CD4-positive, alpha-beta T cell (primary cell): Measurements from ENCODE around the gene EIF2B4. TPM values are rescaled to one million over a fixed set of nuclear protein-coding genes. Genes with fewer than 3 reads are reported as not detected.
A peak's percentile ranks its signal among the peaks of the same experiment; 100 is the strongest.

ENCODE experiments used
- ATAC-seq: fragments of 200-7000 bp; cut with Tn5 transposase; one replicate; pipeline ENCODE4 v1.10.0; 2022; ENCODE audit warnings: mild to moderate bottlenecking; ENCODE audit not compliant: poor library complexity
- CTCF ChIA-PET: fragments of 350-600 bp; sonication (Branson Sonifier 250); formaldehyde crosslinking; loops from one replicate; lab custom pipeline; 2021; ENCODE audit warnings: antibody characterized with exemption, inconsistent platforms; lab: Charles Lee
- POLR2A ChIA-PET: fragments of 350-600 bp; sonication (Branson Sonifier 250); formaldehyde crosslinking; loops from one replicate; lab custom pipeline; 2021; ENCODE audit warnings: antibody characterized with exemption, inconsistent platforms; lab: Charles Lee
- DNase-seq, 14 experiments: peaks; one replicate each; pipeline ENCODE4 v3.0.0-alpha.2; 2013 to 2020; ENCODE audit warnings: mixed read lengths in 2 of 14
- H3K27ac ChIP-seq, 2 donors: one replicate each; pipeline versions ENCODE4 v1.5.1 to v1.7.0; 2013; ENCODE audit warnings: low read length in 2 of 2, low read depth in 1 of 2, mild to moderate bottlenecking in 1 of 2
- H3K27me3 ChIP-seq, 2 experiments: 1 replicate in 1 of 2; 2 replicates in 1 of 2; pipeline versions ENCODE4 v1.6.1 to v1.7.0; 2013; ENCODE audit warnings: low read length in 2 of 2, control low read depth in 1 of 2, mild to moderate bottlenecking in 1 of 2, moderate library complexity in 1 of 2; ENCODE audit not compliant: insufficient read depth in 2 of 2, control insufficient read depth in 1 of 2
- H3K36me3 ChIP-seq: one replicate; pipeline ENCODE4 v1.6.1; 2013; ENCODE audit warnings: low read length, control low read depth; ENCODE audit not compliant: insufficient read depth
- H3K4me1 ChIP-seq: one replicate; pipeline ENCODE4 v1.6.1; 2013; ENCODE audit warnings: low read length, control low read depth; ENCODE audit not compliant: insufficient read depth
- H3K4me3 ChIP-seq: one replicate; pipeline ENCODE4 v1.5.1; 2013; ENCODE audit warnings: mild to moderate bottlenecking, low read length, moderate library complexity
- H3K9me3 ChIP-seq, 2 experiments: 1 replicate in 1 of 2; 2 replicates in 1 of 2; pipeline versions ENCODE4 v1.6.1 to v1.7.0; 2013; ENCODE audit warnings: low read length in 2 of 2, mild to moderate bottlenecking in 2 of 2, control low read depth in 1 of 2, moderate library complexity in 1 of 2; ENCODE audit not compliant: control insufficient read depth in 1 of 2, insufficient read depth in 1 of 2
- H3K27ac Mint-ChIP-seq: one replicate; pipeline ENCODE4 v1.8.0; 2020; ENCODE audit warnings: mixed read lengths
- H3K27me3 Mint-ChIP-seq: one replicate; pipeline ENCODE4 v1.8.0; 2021; ENCODE audit warnings: mixed read lengths
- H3K36me3 Mint-ChIP-seq: one replicate; pipeline ENCODE4 v1.8.0; 2021; ENCODE audit warnings: low read depth, mixed read lengths
- H3K4me1 Mint-ChIP-seq: one replicate; pipeline ENCODE4 v1.8.0; 2021; ENCODE audit warnings: low read depth, mixed read lengths
- H3K4me3 Mint-ChIP-seq: one replicate; pipeline ENCODE4 v1.8.0; 2020; ENCODE audit warnings: mild to moderate bottlenecking, mixed read lengths
- H3K9me3 Mint-ChIP-seq: one replicate; pipeline ENCODE4 v1.8.0; 2020; ENCODE audit warnings: mixed read lengths
- intact Hi-C, 2 experiments: fragments of 100-400 bp; cut with DNase I in 1 of 2; cut with micrococcal nuclease in 1 of 2; formaldehyde crosslinking; loops; one replicate each; pipeline versions ENCODE4 v1.15.1 to v1.9.0; 2023 to 2025; cut with DNase I, micrococcal nuclease
- total RNA-seq, 174 experiments: library from RNA in 2 of 174; stranded (reverse) in 2 of 174; gene quantifications; one replicate each; pipeline ENCODE4 v1.2.3 and lab custom pipeline; 2021 to 2026
- TF ChIP-seq, protein P1 (sequence below): fragments of 200-600 bp; IDR thresholded peaks from one replicate; pipeline ENCODE4 v1.8.0; 2022; ENCODE audit warnings: antibody characterized with exemption, mild to moderate bottlenecking

The EIF2B4 gene
- total RNA-seq, 2 experiments from 2014 or later: 33.2 to 34.0 TPM

DNA sequence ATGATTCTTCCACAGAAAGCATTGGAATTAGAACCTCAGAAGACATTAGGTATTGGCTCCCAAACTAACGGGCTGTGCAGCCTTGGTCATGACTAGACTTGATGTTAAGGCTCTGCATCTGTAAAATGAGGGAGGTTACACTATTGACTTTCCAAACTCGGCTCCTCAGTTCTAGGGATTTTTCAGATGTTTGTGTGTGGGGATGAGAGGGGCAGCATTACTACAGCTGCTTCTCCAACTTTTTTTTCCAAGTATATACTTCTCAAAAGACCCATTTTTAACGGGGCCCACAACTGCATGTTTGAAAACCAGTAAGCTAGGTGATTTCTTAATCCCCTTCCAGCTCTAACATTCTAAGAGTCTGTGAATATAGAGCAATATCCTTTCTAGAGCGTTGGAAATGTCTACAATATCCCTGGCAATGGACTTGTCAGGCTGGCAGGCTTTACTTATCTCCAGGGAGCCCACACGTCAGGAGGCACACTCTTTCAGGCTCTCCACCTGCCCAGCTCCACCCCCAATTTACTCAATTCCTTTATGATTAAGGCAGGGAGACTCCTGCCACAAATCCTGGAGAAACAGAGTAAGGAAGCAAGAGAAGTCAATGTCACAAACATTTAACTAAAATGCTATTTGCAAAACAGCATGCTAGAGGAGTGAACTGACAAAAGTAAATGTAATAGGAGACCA, 46.4 kb downstream of the EIF2B4 start:
- H3K27me3 Mint-ChIP-seq: no peaks in the 10 kb centered on the region
- no peaks in the 10 kb centered on the region for H3K9me3 ChIP-seq
- TF ChIP-seq, protein P1, sequence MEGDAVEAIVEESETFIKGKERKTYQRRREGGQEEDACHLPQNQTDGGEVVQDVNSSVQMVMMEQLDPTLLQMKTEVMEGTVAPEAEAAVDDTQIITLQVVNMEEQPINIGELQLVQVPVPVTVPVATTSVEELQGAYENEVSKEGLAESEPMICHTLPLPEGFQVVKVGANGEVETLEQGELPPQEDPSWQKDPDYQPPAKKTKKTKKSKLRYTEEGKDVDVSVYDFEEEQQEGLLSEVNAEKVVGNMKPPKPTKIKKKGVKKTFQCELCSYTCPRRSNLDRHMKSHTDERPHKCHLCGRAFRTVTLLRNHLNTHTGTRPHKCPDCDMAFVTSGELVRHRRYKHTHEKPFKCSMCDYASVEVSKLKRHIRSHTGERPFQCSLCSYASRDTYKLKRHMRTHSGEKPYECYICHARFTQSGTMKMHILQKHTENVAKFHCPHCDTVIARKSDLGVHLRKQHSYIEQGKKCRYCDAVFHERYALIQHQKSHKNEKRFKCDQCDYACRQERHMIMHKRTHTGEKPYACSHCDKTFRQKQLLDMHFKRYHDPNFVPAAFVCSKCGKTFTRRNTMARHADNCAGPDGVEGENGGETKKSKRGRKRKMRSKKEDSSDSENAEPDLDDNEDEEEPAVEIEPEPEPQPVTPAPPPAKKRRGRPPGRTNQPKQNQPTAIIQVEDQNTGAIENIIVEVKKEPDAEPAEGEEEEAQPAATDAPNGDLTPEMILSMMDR: no peak
- ATAC-seq: no peak
- intact Hi-C loops: loop anchor here (1.0 to 5.0 kb wide), 5 partner anchors 33 to 259 kb away; partner anchors contain the start of genes GTF3C2 (in 2 of the 2), ATRAID (in 1 of the 2), NRBP1 (in 1 of the 2) and SLC5A6 (in 1 of the 2)
- peaks cover 57% of the 10 kb centered on the region for H3K36me3 Mint-ChIP-seq
- peaks cover 24% of the 10 kb centered on the region for H3K36me3 ChIP-seq
- H3K27ac ChIP-seq: peak overlapping the region; percentile 90 to 93
- no peak for DNase-seq
- H3K4me3 Mint-ChIP-seq: peak overlapping the region; percentile 100
- H3K27ac Mint-ChIP-seq: peak overlapping the region; percentile 98
- H3K4me1 Mint-ChIP-seq: peaks cover 31% of the 10 kb centered on the region
- no peaks in the 10 kb centered on the region for H3K27me3 ChIP-seq
- POLR2A ChIA-PET: interaction anchor here (1.3 to 2.3 kb wide), 13 partner anchors 10 to 538 kb away, joined by 4 to 24 read pairs (median 8); partner anchors contain the start of genes AGBL5, CCDC121, CENPA and GPN1
- CTCF ChIA-PET: interaction anchor here (1.0 to 1.4 kb wide), 4 partner anchors 21 to 360 kb away, joined by 3 to 4 read pairs (median 4); partner anchors contain the start of gene SNX17
- no peaks in the 10 kb centered on the region for H3K9me3 Mint-ChIP-seq
- peaks cover 25% of the 10 kb centered on the region for H3K4me1 ChIP-seq
- H3K4me3 ChIP-seq: peak overlapping the region; percentile 86

DNA sequence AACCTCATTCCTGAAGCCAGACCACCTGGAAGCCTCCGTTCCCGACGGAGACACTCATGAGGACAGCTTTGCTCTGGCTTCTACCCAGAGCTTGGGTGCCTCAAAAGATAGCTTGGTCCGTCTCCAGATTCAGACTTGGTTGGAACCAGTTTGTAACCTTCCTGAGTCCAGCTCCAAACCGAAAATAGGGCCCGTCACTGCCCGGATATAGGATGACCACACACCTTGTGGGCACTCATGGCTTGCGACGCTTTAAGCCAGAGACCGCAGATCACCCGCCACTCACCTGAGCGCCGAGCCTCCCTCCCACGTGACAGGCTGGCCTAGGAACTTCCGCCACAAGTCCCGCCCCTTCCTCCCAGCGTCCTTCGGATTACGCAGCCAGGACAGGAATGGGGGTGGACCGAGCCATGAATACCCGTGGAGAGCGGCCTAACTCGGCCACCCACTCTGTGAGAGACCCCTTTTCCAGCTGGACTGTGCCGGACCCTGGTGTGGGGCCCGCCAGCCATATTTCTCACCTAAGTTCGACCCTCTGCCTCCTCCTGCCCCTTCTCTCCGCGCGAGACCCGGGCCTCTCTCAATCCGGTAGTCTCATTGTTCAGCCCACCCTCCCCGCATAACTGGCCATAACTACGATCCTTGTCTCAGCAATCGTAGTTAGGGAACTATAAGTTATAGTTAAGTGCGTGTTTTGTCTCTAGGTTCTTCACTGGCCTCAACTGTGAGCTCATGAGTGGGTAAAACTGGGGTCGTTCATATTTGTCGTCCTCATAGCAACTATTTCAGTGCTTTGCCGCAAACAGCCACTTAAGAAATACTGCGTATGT, 47.2 kb downstream of the EIF2B4 start, which contains the start of gene MPV17:
Gene MPV17 (minus strand): TSS at position 332 of the 830 bp plus-strand sequence. CDS start 580 bp downstream, outside the sequence.
- H3K4me1 ChIP-seq: peaks cover 25% of the 10 kb centered on the region
- Mint-ChIP-seq H3K9me3 (no peaks in the 10 kb centered on the region), H3K27me3 (no peaks in the 10 kb centered on the region), H3K36me3 (peaks cover 49% of the 10 kb centered on the region), H3K4me3 (peak within 1 kb of the TSS; percentile 100), H3K4me1 (peaks cover 31% of the 10 kb centered on the region), H3K27ac (peak within 1 kb of the TSS; percentile 98)
- DNase-seq (peak; percentile 77 to 93 (median 82)), ATAC-seq (peak; percentile 97)
- H3K4me3 ChIP-seq: peak within 1 kb of the TSS; percentile 86
- TF ChIP-seq, protein P1: no peak
- CTCF ChIA-PET: interaction anchor here (0.5 to 1.4 kb wide), 6 partner anchors 10 to 360 kb away, joined by 3 to 4 read pairs (median 3); partner anchors contain the start of genes EIF2B4 and SNX17
- no peaks in the 10 kb centered on the region for H3K27me3 ChIP-seq
- POLR2A ChIA-PET: interaction anchor here (0.6 to 2.3 kb wide), 19 partner anchors 9 to 537 kb away, joined by 3 to 24 read pairs (median 6); partner anchors contain the start of genes AGBL5, ATRAID, CCDC121 and CENPA
- peak within 1 kb of the TSS; percentile 90 to 93 for H3K27ac ChIP-seq
- H3K36me3 ChIP-seq: peaks cover 16% of the 10 kb centered on the region
- no peaks in the 10 kb centered on the region for H3K9me3 ChIP-seq
- intact Hi-C loops: loop anchor here (1.0 to 5.0 kb wide), 5 partner anchors 33 to 259 kb away; partner anchors contain the start of genes GTF3C2 (in 2 of the 2), ATRAID (in 1 of the 2), NRBP1 (in 1 of the 2) and SLC5A6 (in 1 of the 2)
